Panc1 (cell line): ENCODE measurements around the gene COL4A1. TPM values are rescaled to one million over a fixed set of nuclear protein-coding genes. Genes with fewer than 3 reads are reported as not detected.

Experiments
- ATAC-seq: fragments of 200-7000 bp; cut with Tn5 transposase; 2 replicates; pipeline ENCODE4 v1.9.1; 2020; ENCODE audit warnings: mild to moderate bottlenecking, moderate library complexity
- BruUV-seq: library from RNA; stranded (reverse); fragments of 400-500 nt; replicated peaks from 2 replicates; lab custom pipeline; 2021; lab: Mats Ljungman, UMichigan
- CTCF ChIA-PET: fragments of 300-600 bp; sonication (Branson Sonifier 250); formaldehyde crosslinking; loops from one replicate; lab custom pipeline; 2022; ENCODE audit warnings: antibody characterized with exemption; lab: Charles Lee
- POLR2A ChIA-PET: fragments of 300-600 bp; sonication (Branson Sonifier 250); formaldehyde crosslinking; loops from one replicate; lab custom pipeline; 2022; ENCODE audit warnings: antibody characterized with exemption; lab: Charles Lee
- DNase-seq: peaks from one replicate; pipeline ENCODE4 v3.0.0-alpha.2; 2010; ENCODE audit warnings: low read depth, low spot score
- H3K27ac ChIP-seq: 2 replicates; pipeline ENCODE4 v1.5.1; 2011; ENCODE audit warnings: mild to moderate bottlenecking, low read length, inconsistent platforms
- H3K27me3 ChIP-seq: fragments of 200-500 bp; sonication (Bioruptor generic); 2 replicates; pipeline ENCODE4 v1.6.0; 2014; ENCODE audit warnings: low read length, inconsistent platforms; ENCODE audit not compliant: control insufficient read depth, insufficient read depth
- H3K36me3 ChIP-seq: fragments of 200-500 bp; sonication (Bioruptor generic); 2 replicates; pipeline ENCODE4 v1.5.1; 2014; ENCODE audit warnings: inconsistent platforms, mild to moderate bottlenecking, low read length, moderate library complexity; ENCODE audit not compliant: control insufficient read depth, insufficient read depth
- H3K4me1 ChIP-seq: 2 replicates; pipeline ENCODE4 v1.5.1; 2011; ENCODE audit warnings: inconsistent platforms, mild to moderate bottlenecking, low read length, moderate library complexity; ENCODE audit not compliant: control insufficient read depth, insufficient read depth
- H3K4me3 ChIP-seq, 2 experiments: 2 replicates each; pipeline ENCODE4 v1.5.1; 2011 to 2012; ENCODE audit warnings: low read depth in 2 of 2, low read length in 2 of 2, mild to moderate bottlenecking in 2 of 2, inconsistent platforms in 1 of 2, moderate library complexity in 1 of 2
- H3K9me3 ChIP-seq: fragments of 200-500 bp; sonication (Bioruptor generic); 2 replicates; pipeline ENCODE4 v1.5.1; 2014; ENCODE audit warnings: low read depth, mild to moderate bottlenecking, inconsistent platforms, low read length, moderate library complexity; ENCODE audit not compliant: control insufficient read depth, insufficient read depth
- CTCF ChIP-seq: fragments of 450-650 bp; IDR thresholded peaks from 2 replicates; pipeline ENCODE4 v1.5.1; 2017; ENCODE audit warnings: mild to moderate bottlenecking
- POLR2AphosphoS5 ChIP-seq: IDR thresholded peaks from 2 replicates; pipeline ENCODE4 v1.6.1; 2012; ENCODE audit warnings: mild to moderate bottlenecking, low read depth, low read length, moderate library complexity
- REST ChIP-seq, 2 experiments: IDR thresholded peaks; 2 replicates each; pipeline ENCODE4 v1.6.1; 2011 to 2012; ENCODE audit warnings: low read depth in 2 of 2, control low read depth in 1 of 2, low read length in 1 of 2, mild to moderate bottlenecking in 1 of 2, moderate library complexity in 1 of 2; ENCODE audit not compliant: insufficient read depth in 1 of 2
- SIN3A ChIP-seq: IDR thresholded peaks from 2 replicates; pipeline ENCODE4 v1.6.1; 2012; ENCODE audit warnings: low read depth, mild to moderate bottlenecking, low read length, moderate library complexity, borderline replicate concordance; ENCODE audit not compliant: insufficient read depth
- TCF7L2 ChIP-seq: IDR thresholded peaks from 2 replicates; pipeline ENCODE4 v1.6.1; 2011; ENCODE audit warnings: mild to moderate bottlenecking, low read depth, low read length, inconsistent platforms
- in situ Hi-C: cut with HindIII; loops from 2 replicates; pipeline ENCODE4 v1.10.0; 2016; ENCODE audit warnings: low sequenced_read_pairs, low pct_unique_long_range_greater_than_20kb
- intact Hi-C: fragments of 100-400 bp; cut with micrococcal nuclease; formaldehyde crosslinking; loops from one replicate; pipeline ENCODE4 v1.10.0; 2022; ENCODE audit not compliant: unreplicated experiment
- total RNA-seq: library from RNA; stranded (reverse); gene quantifications from one replicate; pipeline ENCODE4 v1.2.1, GENCODE V29; 2021; ENCODE audit not compliant: unreplicated experiment

Gene COL4A1
- total RNA-seq, 1 experiment from 2014 or later: 1.1 TPM

DNA sequence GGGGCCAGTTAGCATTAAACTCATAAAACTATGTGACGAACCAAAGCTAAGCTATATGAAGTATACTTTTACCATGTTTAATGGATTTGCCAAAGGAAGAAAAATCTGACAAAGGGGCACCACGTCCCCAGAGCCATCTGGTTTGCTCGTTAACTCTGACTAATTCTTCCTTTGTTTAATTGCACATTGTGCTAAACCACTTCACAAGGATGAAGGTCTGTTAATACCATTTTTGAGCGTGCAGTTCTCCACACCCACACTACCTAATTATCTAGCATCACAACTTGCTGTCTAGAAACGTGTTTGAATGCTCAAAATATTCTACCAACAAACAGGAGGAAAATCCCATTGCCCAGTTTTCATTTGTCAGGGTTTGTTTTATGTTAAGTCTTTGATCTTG, 74.8 kb downstream of the COL4A1 start:
- no peaks in the 10 kb centered on the region for H3K9me3 ChIP-seq
- no peak overlapping the region for H3K4me3 ChIP-seq
- no peaks in the 10 kb centered on the region for H3K27me3 ChIP-seq
- POLR2A ChIA-PET: no interaction called here
- no peaks in the 10 kb centered on the region for H3K36me3 ChIP-seq
- DNase-seq (no peak), ATAC-seq (no peak)
- intact Hi-C loops: no loop called here
- H3K4me1 ChIP-seq: no peaks in the 10 kb centered on the region
- no peak overlapping the region for H3K27ac ChIP-seq
- no TSS peak for BruUV-seq
- TF ChIP-seq SIN3A (no peak), CTCF (no peak), POLR2AphosphoS5 (no peak), REST (IDR thresholded peaks at IDR 0.05; ENCODE audit: insufficient read depth in 1 of 2, low read depth in 2 of 2, low read length in 1 of 2) (no peak), TCF7L2 (no peak)
- in situ Hi-C loops: no loop called here
- CTCF ChIA-PET: no interaction called here

GRCh38 chr13:110231348-110232047, 75.5 kb downstream of the COL4A1 start:
- DNase-seq (no peak), ATAC-seq (no peak)
- CTCF ChIA-PET: no interaction called here
- Histone ChIP-seq H3K4me3 (no peak overlapping the region), H3K4me1 (no peaks in the 10 kb centered on the region), H3K27ac (no peak overlapping the region), H3K27me3 (no peaks in the 10 kb centered on the region), H3K36me3 (no peaks in the 10 kb centered on the region), H3K9me3 (no peaks in the 10 kb centered on the region)
- in situ Hi-C loops: no loop called here
- intact Hi-C loops: no loop called here
- BruUV-seq: no TSS peak
- POLR2A ChIA-PET: no interaction called here
- TF ChIP-seq POLR2AphosphoS5: no peak
- TF ChIP-seq CTCF: no peak
- TF ChIP-seq REST (IDR thresholded peaks at IDR 0.05; ENCODE audit: insufficient read depth in 1 of 2, low read depth in 2 of 2, low read length in 1 of 2): no peak
- no peak for TF ChIP-seq SIN3A
- TF ChIP-seq TCF7L2: no peak
